Neural crest cell (in vitro differentiated cells): ENCODE results near the gene ABCB1. TPM values are rescaled to one million over a fixed set of nuclear protein-coding genes. Genes with fewer than 3 reads are reported as not detected.
A peak's percentile ranks its signal among the peaks of the same experiment; 100 is the strongest.

Experiments used
- DNase-seq: peaks from one replicate; pipeline ENCODE4 v3.0.0; 2021; ENCODE audit warnings: low read depth, mixed read lengths, low spot score
- H3K27ac Mint-ChIP-seq: one replicate; pipeline ENCODE4 v1.8.0; 2021; ENCODE audit warnings: mild to moderate bottlenecking, mixed read lengths; ENCODE audit not compliant: unreplicated experiment
- H3K27me3 Mint-ChIP-seq: 2 replicates; pipeline ENCODE4 v1.8.0; 2021; ENCODE audit warnings: low read depth, mild to moderate bottlenecking, mixed read lengths
- H3K36me3 Mint-ChIP-seq: 2 replicates; pipeline ENCODE4 v1.8.0; 2021; ENCODE audit warnings: low read depth, mild to moderate bottlenecking, mixed read lengths
- H3K4me1 Mint-ChIP-seq: 2 replicates; pipeline ENCODE4 v1.8.0; 2021; ENCODE audit warnings: mixed read lengths
- H3K4me3 Mint-ChIP-seq: one replicate; pipeline ENCODE4 v1.8.0; 2021; ENCODE audit warnings: mild to moderate bottlenecking, mixed read lengths
- H3K9me3 Mint-ChIP-seq: 2 replicates; pipeline ENCODE4 v1.8.0; 2021; ENCODE audit warnings: mixed read lengths
- CTCF ChIP-seq: fragments of 200-600 bp; sonication (generic); conservative IDR thresholded peaks from 2 replicates; pipeline ENCODE4 v1.5.0; 2021; ENCODE audit warnings: antibody characterized with exemption, mild to moderate bottlenecking
- total RNA-seq: library from RNA; stranded (reverse); gene quantifications from 2 replicates; pipeline ENCODE4 v1.2.1, GENCODE V29; 2021

Gene ABCB1
- total RNA-seq, 1 donor from 2014 or later, result 5.6 TPM

GRCh38 chr7:87480386-87480785 is 120.3 kb downstream of the ABCB1 start:
- peaks cover 4% of the 10 kb centered on the region for H3K9me3 Mint-ChIP-seq
- peaks cover 10% of the 10 kb centered on the region for H3K4me1 Mint-ChIP-seq
- no peaks in the 10 kb centered on the region for H3K36me3 Mint-ChIP-seq
- DNase-seq, result no peak
- no peak overlapping the region for H3K27ac Mint-ChIP-seq
- peaks cover 10% of the 10 kb centered on the region for H3K27me3 Mint-ChIP-seq
- TF ChIP-seq CTCF, result no peak
- no peak overlapping the region for H3K4me3 Mint-ChIP-seq

- no peak for TF ChIP-seq CTCF
- Mint-ChIP-seq H3K4me1 (peaks cover 13% of the 10 kb centered on the region), H3K36me3 (no peaks in the 10 kb centered on the region), H3K27me3 (peaks cover 11% of the 10 kb centered on the region), H3K9me3 (peaks cover 4% of the 10 kb centered on the region), H3K4me3 (no peak overlapping the region), H3K27ac (no peak overlapping the region)
- DNase-seq, result no peak
These were observed 120.7 kb downstream of the ABCB1 start for GRCh38 chr7:87479951-87480350.

- peaks cover 15% of the 10 kb centered on the region for H3K27me3 Mint-ChIP-seq
- no peak for TF ChIP-seq CTCF
- DNase-seq, result no peak
- no peak overlapping the region for H3K27ac Mint-ChIP-seq
- no peaks in the 10 kb centered on the region for H3K9me3 Mint-ChIP-seq
- peaks cover 33% of the 10 kb centered on the region for H3K4me1 Mint-ChIP-seq
- H3K36me3 Mint-ChIP-seq, result no peaks in the 10 kb centered on the region
- H3K4me3 Mint-ChIP-seq, result peak overlapping the region; percentile 79
These were observed 124.5 kb downstream of the ABCB1 start for GRCh38 chr7:87476179-87476557.

DNA sequence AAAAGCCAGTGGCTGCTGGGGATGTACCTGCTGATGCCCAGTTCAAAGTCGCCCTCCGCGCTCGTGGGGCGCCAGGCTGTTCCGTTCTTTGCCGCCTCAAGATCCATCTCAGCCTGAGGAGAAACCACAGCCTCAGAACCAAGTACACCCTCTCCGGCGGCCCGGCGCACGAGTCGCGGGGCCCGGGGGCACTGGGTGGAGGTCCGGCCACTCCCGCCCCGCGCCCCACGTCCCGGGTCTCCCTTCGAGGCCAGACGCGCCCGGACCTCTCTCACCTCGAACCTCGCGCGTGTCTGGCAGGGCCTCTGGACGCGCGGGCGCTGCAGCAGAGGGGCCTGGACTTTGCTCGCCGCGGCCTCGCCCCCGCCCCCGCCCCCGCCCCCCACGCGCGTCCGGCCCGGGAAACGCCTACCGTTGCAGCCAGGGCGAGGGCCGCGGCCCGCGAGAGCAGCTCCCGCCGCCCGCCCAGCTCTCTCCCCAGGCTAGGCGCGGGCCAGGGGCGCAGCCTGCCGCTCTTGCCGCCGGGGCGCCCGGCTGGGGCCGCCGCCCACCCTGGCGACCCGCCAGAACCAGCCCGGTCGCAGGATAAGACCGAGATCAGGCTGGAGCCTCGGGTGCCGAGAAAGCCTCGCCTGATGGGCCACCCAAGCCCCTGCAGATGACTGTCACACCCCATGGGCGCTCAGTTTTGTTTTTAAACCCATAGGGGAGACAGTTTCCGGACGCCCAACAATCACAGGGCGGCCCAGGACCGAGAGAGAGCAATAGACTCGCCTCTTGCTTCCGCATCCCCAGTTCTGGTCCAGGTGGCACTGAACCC is 125.1 kb downstream of the ABCB1 start, which contains the start of gene ABCB4:
Gene ABCB4 (minus strand): TSS at position 322 of the 820 bp plus-strand sequence. CDS start 215 bp downstream, at position 107.
- Mint-ChIP-seq H3K36me3 (no peaks in the 10 kb centered on the region), H3K27me3 (peaks cover 15% of the 10 kb centered on the region), H3K4me3 (peak within 1 kb of the TSS; percentile 89), H3K4me1 (peaks cover 33% of the 10 kb centered on the region), H3K27ac (peak within 1 kb of the TSS; percentile 98), H3K9me3 (no peaks in the 10 kb centered on the region)
- peak; percentile 29 for DNase-seq
- no peak for TF ChIP-seq CTCF

- H3K4me1 Mint-ChIP-seq, result peaks cover 33% of the 10 kb centered on the region
- H3K27ac Mint-ChIP-seq, result peak overlapping the region; percentile 98
- peak overlapping the region; percentile 89 for H3K4me3 Mint-ChIP-seq
- TF ChIP-seq CTCF, result no peak
- H3K36me3 Mint-ChIP-seq, result no peaks in the 10 kb centered on the region
- H3K27me3 Mint-ChIP-seq, result peaks cover 15% of the 10 kb centered on the region
- peak; percentile 39 for DNase-seq
- no peaks in the 10 kb centered on the region for H3K9me3 Mint-ChIP-seq
These were observed 125.9 kb downstream of the ABCB1 start for GRCh38 chr7:87474533-87475358.
